HS-5 (cell line): ENCODE results near the gene PCDHB7.
A peak's percentile ranks its signal among the peaks of the same experiment; 100 is the strongest.
"Not testable (repeated sequence)": the region's sequence is repeated elsewhere in the genome, so short reads cannot be mapped to it uniquely, and the experiment has no call there.

Source experiments
- DNase-seq: peaks from one replicate; pipeline ENCODE4 v3.0.0-alpha.2; 2012; ENCODE audit warnings: low read depth

PCDHB7 gene

GRCh38 chr5:141172381-141173204 is at the start of gene PCDHB7:
PCDHB7 (plus strand) TSS chr5:141172644; CDS start chr5:141172836, 192 bp downstream.
- no peak for DNase-seq

DNA sequence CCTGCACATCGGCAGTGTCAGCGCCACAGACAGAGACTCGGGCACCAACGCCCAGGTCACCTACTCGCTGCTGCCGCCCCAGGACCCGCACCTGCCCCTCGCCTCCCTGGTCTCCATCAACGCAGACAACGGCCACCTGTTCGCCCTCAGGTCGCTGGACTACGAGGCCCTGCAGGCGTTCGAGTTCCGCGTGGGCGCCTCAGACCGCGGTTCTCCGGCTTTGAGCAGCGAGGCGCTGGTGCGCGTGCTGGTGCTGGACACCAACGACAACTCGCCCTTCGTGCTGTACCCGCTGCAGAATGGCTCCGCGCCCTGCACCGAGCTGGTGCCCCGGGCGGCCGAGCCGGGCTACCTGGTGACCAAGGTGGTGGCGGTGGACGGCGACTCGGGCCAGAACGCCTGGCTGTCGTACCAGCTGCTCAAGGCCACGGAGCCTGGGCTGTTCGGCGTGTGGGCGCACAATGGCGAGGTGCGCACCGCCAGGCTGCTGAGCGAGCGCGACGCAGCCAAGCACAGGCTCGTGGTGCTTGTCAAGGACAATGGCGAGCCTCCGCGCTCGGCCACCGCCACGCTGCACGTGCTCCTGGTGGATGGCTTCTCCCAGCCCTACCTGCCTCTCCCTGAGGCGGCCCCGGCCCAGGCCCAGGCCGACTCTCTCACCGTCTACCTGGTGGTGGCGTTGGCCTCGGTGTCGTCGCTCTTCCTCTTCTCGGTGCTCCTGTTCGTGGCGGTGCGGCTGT is 48.9 kb upstream of the PCDHB7 start:
- not testable (repeated sequence) for DNase-seq

DNA sequence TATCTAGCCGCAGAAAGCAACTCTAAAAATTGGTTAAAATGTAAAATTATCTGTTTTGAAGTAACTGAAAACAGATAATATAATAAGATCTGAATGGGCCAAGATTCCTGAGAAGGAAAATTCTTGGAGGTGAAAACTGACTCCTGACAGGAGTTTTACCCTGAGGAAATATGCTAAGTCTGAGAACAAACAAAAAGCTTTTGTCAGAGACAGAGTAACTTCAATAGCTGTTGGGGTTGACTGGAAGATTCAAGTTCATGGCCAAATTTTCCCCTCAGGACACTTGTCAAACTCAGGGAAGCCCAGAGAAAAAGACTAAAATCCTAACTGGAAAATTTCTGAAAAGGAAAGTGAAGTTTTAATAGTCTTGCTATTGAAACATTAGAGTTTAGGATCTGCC is 45.1 kb upstream of the PCDHB7 start:
- no peak for DNase-seq

GRCh38 chr5:141135030-141135717 is 37.3 kb upstream of the PCDHB7 start, which contains the start of gene PCDHB5:
PCDHB5 (plus strand) TSS chr5:141135206; CDS start chr5:141135435, 229 bp downstream.
- no peak for DNase-seq

DNA sequence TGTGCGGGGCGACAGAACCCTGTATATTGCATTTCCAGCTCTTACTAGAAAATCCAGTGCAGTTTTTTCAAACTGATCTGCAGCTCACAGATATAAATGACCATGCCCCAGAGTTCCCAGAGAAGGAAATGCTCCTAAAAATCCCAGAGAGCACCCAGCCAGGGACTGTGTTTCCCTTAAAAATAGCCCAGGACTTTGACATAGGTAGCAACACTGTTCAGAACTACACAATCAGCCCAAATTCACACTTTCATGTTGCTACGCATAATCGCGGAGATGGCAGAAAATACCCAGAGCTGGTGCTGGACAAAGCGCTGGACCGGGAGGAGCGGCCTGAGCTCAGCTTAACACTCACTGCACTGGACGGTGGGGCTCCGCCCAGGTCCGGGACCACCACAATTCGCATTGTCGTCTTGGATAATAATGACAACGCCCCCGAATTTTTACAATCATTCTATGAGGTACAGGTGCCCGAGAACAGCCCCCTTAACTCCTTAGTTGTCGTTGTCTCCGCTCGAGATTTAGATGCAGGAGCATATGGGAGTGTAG is 36.7 kb upstream of the PCDHB7 start:
- DNase-seq: no peak

DNA sequence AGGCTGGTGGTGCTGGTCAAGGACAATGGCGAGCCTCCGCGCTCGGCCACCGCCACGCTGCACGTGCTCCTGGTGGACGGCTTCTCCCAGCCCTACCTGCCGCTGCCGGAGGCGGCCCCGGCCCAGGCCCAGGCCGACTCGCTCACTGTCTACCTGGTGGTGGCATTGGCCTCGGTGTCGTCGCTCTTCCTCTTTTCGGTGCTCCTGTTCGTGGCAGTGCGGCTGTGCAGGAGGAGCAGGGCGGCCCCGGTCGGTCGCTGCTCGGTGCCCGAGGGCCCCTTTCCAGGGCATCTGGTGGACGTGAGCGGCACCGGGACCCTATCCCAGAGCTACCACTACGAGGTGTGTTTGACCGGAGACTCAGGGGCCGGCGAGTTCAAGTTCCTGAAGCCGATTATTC is 35.1 kb upstream of the PCDHB7 start:
- DNase-seq: not testable (repeated sequence)

DNA sequence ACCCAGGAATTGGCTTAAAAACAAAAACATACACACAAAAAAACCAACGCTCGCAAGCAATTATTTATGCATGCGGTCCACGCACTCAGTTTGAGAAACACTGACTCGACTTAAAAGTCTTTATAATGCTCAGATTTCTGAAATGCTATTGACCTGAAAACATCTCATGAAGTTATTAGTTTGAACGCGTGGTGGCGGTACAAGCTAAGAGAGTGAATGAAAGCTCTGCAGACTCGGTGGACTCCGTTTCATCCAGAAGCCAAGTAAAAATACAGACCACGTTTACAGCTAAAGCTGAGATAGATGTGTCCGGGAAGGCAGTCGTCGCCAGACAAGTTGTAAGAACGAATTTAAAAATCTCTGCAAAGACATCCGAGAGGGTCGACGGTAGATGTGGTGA is 22.6 kb upstream of the PCDHB7 start, which contains the start of gene PCDHB6:
Gene PCDHB6, plus strand, starts transcription at position 246 of the 400 bp plus-strand sequence. CDS start 201 bp downstream, outside the sequence.
- DNase-seq: peak; percentile 23

GRCh38 chr5:141150224-141150992 is 22.0 kb upstream of the PCDHB7 start:
- DNase-seq: no peak

- no peak for DNase-seq
Measured at GRCh38 chr5:141150993-141151325, 21.5 kb upstream of the PCDHB7 start.

- DNase-seq: not testable (repeated sequence)
Measured at GRCh38 chr5:141151632-141152031, 20.8 kb upstream of the PCDHB7 start.

DNA sequence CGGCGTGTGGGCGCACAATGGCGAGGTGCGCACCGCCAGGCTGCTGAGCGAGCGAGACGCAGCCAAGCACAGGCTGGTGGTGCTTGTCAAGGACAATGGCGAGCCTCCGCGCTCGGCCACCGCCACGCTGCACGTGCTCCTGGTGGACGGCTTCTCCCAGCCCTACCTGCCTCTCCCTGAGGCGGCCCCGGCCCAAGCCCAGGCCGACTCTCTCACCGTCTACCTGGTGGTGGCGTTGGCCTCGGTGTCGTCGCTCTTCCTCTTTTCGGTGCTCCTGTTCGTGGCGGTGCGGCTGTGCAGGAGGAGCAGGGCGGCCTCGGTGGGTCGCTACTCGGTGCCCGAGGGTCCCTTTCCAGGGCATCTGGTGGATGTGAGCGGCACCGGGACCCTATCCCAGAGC is 20.3 kb upstream of the PCDHB7 start:
- DNase-seq: not testable (repeated sequence)

GRCh38 chr5:141155540-141156374 is 16.7 kb upstream of the PCDHB7 start:
- DNase-seq: no peak

DNA sequence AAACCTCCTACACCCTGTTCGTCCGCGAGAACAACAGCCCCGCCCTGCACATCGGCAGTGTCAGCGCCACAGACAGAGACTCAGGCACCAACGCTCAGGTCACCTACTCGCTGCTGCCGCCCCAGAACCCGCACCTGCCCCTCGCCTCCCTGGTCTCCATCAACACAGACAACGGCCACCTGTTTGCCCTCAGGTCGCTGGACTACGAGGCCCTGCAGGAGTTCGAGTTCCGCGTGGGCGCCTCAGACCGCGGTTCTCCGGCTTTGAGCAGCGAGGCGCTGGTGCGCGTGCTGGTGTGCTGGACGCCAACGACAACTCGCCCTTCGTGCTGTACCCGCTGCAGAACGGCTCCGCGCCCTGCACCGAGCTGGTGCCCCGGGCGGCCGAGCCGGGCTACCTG is 15.1 kb upstream of the PCDHB7 start:
- not testable (repeated sequence) for DNase-seq

GRCh38 chr5:141157901-141158300 is 14.5 kb upstream of the PCDHB7 start:
- not testable (repeated sequence) for DNase-seq

DNA sequence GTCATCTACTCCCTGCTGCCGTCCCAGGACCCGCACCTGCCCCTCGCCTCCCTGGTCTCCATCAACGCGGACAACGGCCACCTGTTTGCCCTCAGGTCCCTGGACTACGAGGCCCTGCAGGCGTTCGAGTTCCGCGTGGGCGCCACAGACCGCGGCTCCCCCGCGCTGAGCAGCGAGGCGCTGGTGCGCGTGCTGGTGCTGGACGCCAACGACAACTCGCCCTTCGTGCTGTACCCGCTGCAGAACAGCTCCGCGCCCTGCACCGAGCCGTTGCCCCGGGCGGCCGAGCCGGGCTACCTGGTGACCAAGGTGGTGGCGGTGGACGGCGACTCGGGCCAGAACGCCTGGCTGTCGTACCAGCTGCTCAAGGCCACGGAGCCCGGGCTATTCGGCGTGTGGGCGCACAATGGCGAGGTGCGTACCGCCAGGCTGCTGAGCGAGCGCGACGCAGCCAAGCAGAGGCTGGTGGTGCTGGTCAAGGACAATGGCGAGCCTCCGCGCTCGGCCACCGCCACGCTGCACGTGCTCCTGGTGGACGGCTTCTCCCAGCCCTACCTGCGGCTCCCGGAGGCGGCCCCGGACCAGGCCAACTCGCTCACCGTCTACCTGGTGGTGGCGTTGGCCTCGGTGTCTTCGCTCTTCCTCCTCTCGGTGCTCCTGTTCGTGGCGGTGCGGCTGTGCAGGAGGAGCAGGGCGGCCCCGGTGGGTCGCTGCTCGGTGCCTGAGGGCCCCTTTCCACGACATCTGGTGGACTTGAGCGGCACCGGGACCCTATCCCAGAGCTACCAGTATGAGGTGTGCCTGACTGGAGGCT is 2.1 kb downstream of the PCDHB7 start:
- not testable (repeated sequence) for DNase-seq

GRCh38 chr5:141175933-141176332 is 3.5 kb downstream of the PCDHB7 start:
- DNase-seq: no peak

DNA sequence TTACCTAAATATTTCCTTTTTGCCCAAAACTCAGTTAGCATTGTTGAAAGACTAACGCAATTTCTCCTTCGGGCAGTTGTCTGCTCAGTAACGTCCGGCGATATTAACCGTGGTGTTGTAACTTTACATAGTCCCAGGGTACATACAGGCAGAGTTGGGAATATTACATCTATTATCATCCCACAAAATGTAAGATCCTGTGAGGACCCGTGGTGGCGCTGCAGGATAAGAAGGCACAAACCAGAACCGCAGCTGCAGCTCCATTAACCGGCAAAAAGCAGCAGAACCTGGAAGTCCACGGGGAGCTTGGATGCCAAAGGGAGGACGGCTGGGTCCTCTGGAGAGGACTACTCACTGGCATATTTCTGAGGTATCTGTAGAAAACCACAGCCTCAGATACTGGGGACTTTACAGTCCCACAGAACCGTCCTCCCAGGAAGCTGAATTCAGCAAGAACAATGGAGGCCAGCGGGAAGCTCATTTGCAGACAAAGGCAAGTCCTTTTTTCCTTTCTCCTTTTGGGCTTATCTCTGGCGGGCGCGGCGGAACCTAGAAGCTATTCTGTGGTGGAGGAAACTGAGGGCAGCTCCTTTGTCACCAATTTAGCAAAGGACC is 5.2 kb downstream of the PCDHB7 start, which contains the start of gene PCDHB8:
Gene PCDHB8, plus strand, starts transcription at position 214 of the 615 bp plus-strand sequence. Its CDS starts 245 bp downstream, at position 459.
- DNase-seq: not testable (repeated sequence)

- DNase-seq: not testable (repeated sequence)
Measured at GRCh38 chr5:141179371-141179770, 6.9 kb downstream of the PCDHB7 start.

DNA sequence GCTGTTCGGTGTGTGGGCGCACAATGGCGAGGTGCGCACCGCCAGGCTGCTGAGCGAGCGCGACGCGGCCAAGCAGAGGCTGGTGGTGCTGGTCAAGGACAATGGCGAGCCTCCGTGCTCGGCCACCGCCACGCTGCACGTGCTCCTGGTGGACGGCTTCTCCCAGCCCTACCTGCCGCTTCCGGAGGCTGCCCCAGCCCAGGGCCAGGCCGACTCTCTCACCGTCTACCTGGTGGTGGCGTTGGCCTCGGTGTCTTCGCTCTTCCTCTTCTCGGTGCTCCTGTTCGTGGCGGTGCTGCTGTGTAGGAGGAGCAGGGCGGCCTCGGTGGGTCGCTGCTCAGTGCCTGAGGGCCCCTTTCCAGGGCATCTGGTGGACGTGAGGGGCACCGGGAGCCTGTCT is 7.4 kb downstream of the PCDHB7 start:
- not testable (repeated sequence) for DNase-seq
